Liver (tissue), 3 donors: ENCODE data around the gene M1AP.
"Not testable (repeated sequence)": the region's sequence is repeated elsewhere in the genome, so short reads cannot be mapped to it uniquely, and the experiment has no call there.

Experiments used
- HNF4G ChIP-seq: IDR thresholded peaks from 2 replicates; pipeline ENCODE4 v1.6.1; 2016; ENCODE audit warnings: antibody characterized with exemption
- JUND ChIP-seq, 2 donors: IDR thresholded peaks; 2 replicates each; pipeline ENCODE4 v1.6.1; 2016; ENCODE audit warnings: antibody characterized with exemption in 2 of 2
- TAF1 ChIP-seq: conservative IDR thresholded peaks from 2 replicates; pipeline ENCODE4 v1.6.1; 2016; ENCODE audit warnings: antibody characterized with exemption, mild to moderate bottlenecking
- TF ChIP-seq, protein P1 (sequence below): fragments of 150-350 bp; IDR thresholded peaks from 2 replicates; pipeline ENCODE4 v1.5.1; 2017; ENCODE audit warnings: improper control_type of control experiment, low read depth, low read length; ENCODE audit not compliant: missing input control
- donor health status: healthy.
- donor health status: healthy.

DNA sequence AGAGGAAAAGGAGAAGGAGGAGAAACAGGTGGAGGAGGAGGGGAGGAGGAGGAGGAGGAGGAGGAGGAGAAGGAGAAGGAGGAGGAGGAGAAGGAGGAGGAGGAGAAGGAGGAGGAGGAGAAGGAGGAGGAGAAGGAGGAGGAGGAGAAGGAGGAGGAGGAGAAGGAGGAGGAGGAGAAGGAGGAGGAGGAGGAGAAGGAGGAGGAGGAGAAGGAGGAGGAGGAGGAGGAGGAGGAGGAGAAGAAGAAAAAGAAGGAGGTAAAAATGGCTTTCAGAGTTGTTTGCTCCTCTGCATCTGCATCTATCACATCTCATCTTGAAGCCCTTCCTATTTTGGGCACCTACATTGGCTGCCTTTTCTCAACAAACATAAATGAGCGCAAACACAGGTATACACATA, 87.1 kb downstream of the M1AP start:
- TF ChIP-seq, protein P1, sequence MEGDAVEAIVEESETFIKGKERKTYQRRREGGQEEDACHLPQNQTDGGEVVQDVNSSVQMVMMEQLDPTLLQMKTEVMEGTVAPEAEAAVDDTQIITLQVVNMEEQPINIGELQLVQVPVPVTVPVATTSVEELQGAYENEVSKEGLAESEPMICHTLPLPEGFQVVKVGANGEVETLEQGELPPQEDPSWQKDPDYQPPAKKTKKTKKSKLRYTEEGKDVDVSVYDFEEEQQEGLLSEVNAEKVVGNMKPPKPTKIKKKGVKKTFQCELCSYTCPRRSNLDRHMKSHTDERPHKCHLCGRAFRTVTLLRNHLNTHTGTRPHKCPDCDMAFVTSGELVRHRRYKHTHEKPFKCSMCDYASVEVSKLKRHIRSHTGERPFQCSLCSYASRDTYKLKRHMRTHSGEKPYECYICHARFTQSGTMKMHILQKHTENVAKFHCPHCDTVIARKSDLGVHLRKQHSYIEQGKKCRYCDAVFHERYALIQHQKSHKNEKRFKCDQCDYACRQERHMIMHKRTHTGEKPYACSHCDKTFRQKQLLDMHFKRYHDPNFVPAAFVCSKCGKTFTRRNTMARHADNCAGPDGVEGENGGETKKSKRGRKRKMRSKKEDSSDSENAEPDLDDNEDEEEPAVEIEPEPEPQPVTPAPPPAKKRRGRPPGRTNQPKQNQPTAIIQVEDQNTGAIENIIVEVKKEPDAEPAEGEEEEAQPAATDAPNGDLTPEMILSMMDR: not testable (repeated sequence)
- TF ChIP-seq JUND (IDR thresholded peaks at IDR 0.05); TAF1; HNF4G: not testable (repeated sequence)
